SK-N-SH (cell line): ENCODE data around the gene PHC2. TPM values are rescaled to one million over a fixed set of nuclear protein-coding genes. Genes with fewer than 3 reads are reported as not detected.

Source experiments
- CTCF ChIA-PET: fragments of 300-600, 350-600 bp; formaldehyde crosslinking; extraction: SDS; loops from one replicate; lab custom pipeline; 2021; lab: Yijun Ruan, JAX
- POLR2A ChIA-PET: fragments of 350-600 bp; sonication (Branson Sonifier 250); formaldehyde crosslinking; extraction: SDS; loops from one replicate; lab custom pipeline; 2020; ENCODE audit warnings: antibody characterized with exemption, inconsistent platforms; lab: Yijun Ruan, JAX
- DNase-seq: peaks from one replicate; pipeline ENCODE4 v3.0.0; 2012
- H2AFZ ChIP-seq: fragments of 200-600 bp; sonication (generic); 2 replicates; pipeline ENCODE4 v1.8.1; 2016; ENCODE audit warnings: antibody characterized with exemption, mild to moderate bottlenecking, low read depth
- H3F3A ChIP-seq: fragments of 200-600 bp; sonication (generic); replicated peaks from 2 replicates; pipeline ENCODE3; 2016; ENCODE audit warnings: antibody characterized with exemption, mild to moderate bottlenecking; ENCODE audit not compliant: insufficient read depth
- H3K27ac ChIP-seq, 2 experiments: fragments of 200-500 bp in 1 of 2; fragments of 200-600 bp in 1 of 2; sonication (Bioruptor generic) in 1 of 2; sonication (generic), shearing (Covaris generic) in 1 of 2; 2 replicates each; pipeline versions ENCODE4 v1.5.1 to v1.6.1; 2014 to 2016; ENCODE audit warnings: low read depth in 2 of 2, inconsistent platforms in 1 of 2, low read length in 1 of 2, mild to moderate bottlenecking in 1 of 2, mixed read lengths in 1 of 2
- H3K27me3 ChIP-seq: fragments of 200-600 bp; sonication (generic), shearing (Covaris generic); 2 replicates; pipeline ENCODE4 v1.6.1; 2016; ENCODE audit warnings: mixed run types; ENCODE audit not compliant: insufficient read depth
- H3K36me3 ChIP-seq, 2 experiments: fragments of 200-500 bp in 1 of 2; fragments of 200-600 bp in 1 of 2; sonication (Bioruptor generic) in 1 of 2; sonication (generic) in 1 of 2; replicated peaks in 1 of 2; 2 replicates each; pipeline versions ENCODE3 to v1.5.1; 2014 to 2016; ENCODE audit warnings: low read length in 1 of 2, mild to moderate bottlenecking in 1 of 2; ENCODE audit not compliant: insufficient read depth in 2 of 2, control insufficient read depth in 1 of 2
- H3K4me1 ChIP-seq, 2 experiments: fragments of 200-500 bp in 1 of 2; fragments of 200-600 bp in 1 of 2; sonication (Bioruptor generic) in 1 of 2; sonication (generic), shearing (Covaris generic) in 1 of 2; 2 replicates each; pipeline versions ENCODE4 v1.5.1 to v1.6.1; 2014 to 2016; ENCODE audit warnings: low read depth in 1 of 2, low read length in 1 of 2, mixed run types in 1 of 2; ENCODE audit not compliant: insufficient read depth in 2 of 2, control insufficient read depth in 1 of 2
- H3K4me2 ChIP-seq: fragments of 200-600 bp; sonication (generic), shearing (Covaris generic); 2 replicates; pipeline ENCODE4 v1.6.1; 2017; ENCODE audit warnings: mixed run types
- H3K4me3 ChIP-seq, 2 experiments: fragments of 200-500 bp in 1 of 2; fragments of 200-600 bp in 1 of 2; sonication (Bioruptor generic) in 1 of 2; sonication (generic), shearing (Covaris generic) in 1 of 2; 2 replicates each; pipeline versions ENCODE4 v1.5.1 to v1.8.1; 2014 to 2016; ENCODE audit warnings: low read depth in 2 of 2, inconsistent platforms in 1 of 2, low read length in 1 of 2, mild to moderate bottlenecking in 1 of 2, mixed read lengths in 1 of 2, moderate library complexity in 1 of 2
- H3K79me2 ChIP-seq: fragments of 200-600 bp; sonication (generic); 2 replicates; pipeline ENCODE4 v1.8.1; 2017; ENCODE audit warnings: mild to moderate bottlenecking; ENCODE audit not compliant: insufficient read depth
- H3K9ac ChIP-seq: fragments of 200-600 bp; sonication (generic); 2 replicates; pipeline ENCODE4 v1.6.1; 2017; ENCODE audit warnings: mixed run types
- H3K9me2 ChIP-seq: fragments of 200-600 bp; sonication (generic); 2 replicates; pipeline ENCODE4 v1.6.1; 2017; ENCODE audit warnings: mixed run types
- H3K9me3 ChIP-seq: fragments of 200-600 bp; sonication (generic); 2 replicates; pipeline ENCODE4 v1.6.1; 2017; ENCODE audit warnings: mixed run types, mild to moderate bottlenecking, moderate library complexity
- H4K20me1 ChIP-seq: fragments of 200-600 bp; sonication (generic); 2 replicates; pipeline ENCODE4 v1.6.1; 2017; ENCODE audit warnings: mild to moderate bottlenecking, mixed run types; ENCODE audit not compliant: insufficient read depth
- ELF1 ChIP-seq: IDR thresholded peaks from 2 replicates; pipeline ENCODE4 v1.4.0; 2012
- FOSL2 ChIP-seq: IDR thresholded peaks from 2 replicates; pipeline ENCODE4 v1.4.0; 2012; ENCODE audit warnings: low read depth, mild to moderate bottlenecking, moderate library complexity, borderline replicate concordance
- FOXM1 ChIP-seq: IDR thresholded peaks from 2 replicates; pipeline ENCODE4 v1.4.0; 2012; ENCODE audit warnings: low read depth, mild to moderate bottlenecking
- GATA2 ChIP-seq: sonication (generic); formaldehyde crosslinking; IDR thresholded peaks from 2 replicates; pipeline ENCODE4 v1.5.0; 2020; ENCODE audit warnings: mild to moderate bottlenecking, missing genetic modification reagents
- JUND ChIP-seq: IDR thresholded peaks from 2 replicates; pipeline ENCODE4 v1.4.0; 2012
- MXI1 ChIP-seq: IDR thresholded peaks from 2 replicates; pipeline ENCODE4 v1.6.1; 2012; ENCODE audit warnings: mild to moderate bottlenecking, low read depth, low read length, improper control_type of control experiment
- NFIC ChIP-seq: IDR thresholded peaks from 2 replicates; pipeline ENCODE4 v1.4.0; 2012; ENCODE audit warnings: borderline replicate concordance
- RAD21 ChIP-seq: IDR thresholded peaks from 2 replicates; pipeline ENCODE4 v1.6.1; 2012; ENCODE audit warnings: mild to moderate bottlenecking, low read length
- RCOR1 ChIP-seq: fragments of 150-350 bp; IDR thresholded peaks from 2 replicates; pipeline ENCODE4 v1.6.1; 2017; ENCODE audit warnings: antibody characterized with exemption, low read length
- RXRA ChIP-seq: IDR thresholded peaks from 2 replicates; pipeline ENCODE4 v1.4.0; 2012; ENCODE audit warnings: low read depth, mild to moderate bottlenecking, borderline replicate concordance
- TCF12 ChIP-seq: IDR thresholded peaks from 2 replicates; pipeline ENCODE4 v1.4.0; 2012
- WGBS: methylation state at CpG from one replicate; pipeline ENCODE4 v1.1.6; 2017; ENCODE audit warnings: low lambda C conversion rate; 5-methylcytosine and 5-hydroxymethylcytosine counted together
- polyA plus RNA-seq, 3 experiments: library from polyadenylated mRNA; depleted of rRNA; stranded (reverse); fragments of >200 nt; gene quantifications; 2 replicates each; pipeline ENCODE4 v1.2.3, GENCODE V29; 2012
- TF ChIP-seq, protein P1 (sequence below): IDR thresholded peaks from 2 replicates; pipeline ENCODE4 v1.4.0; 2012; ENCODE audit warnings: low read depth, borderline replicate concordance
- TF ChIP-seq, protein P2 (sequence below): fragments of 200-600 bp; sonication (generic); IDR thresholded peaks from 2 replicates; pipeline ENCODE4 v1.6.1; 2017; ENCODE audit warnings: antibody characterized with exemption, mild to moderate bottlenecking, moderate library complexity
- TF ChIP-seq, protein P3 (sequence below): IDR thresholded peaks from 2 replicates; pipeline ENCODE4 v1.6.1; 2012; ENCODE audit warnings: mild to moderate bottlenecking, low read depth, low read length, moderate library complexity
- TF ChIP-seq, protein P4 (sequence below): IDR thresholded peaks from 2 replicates; pipeline ENCODE4; 2012
- TF ChIP-seq, protein P5 (sequence below): fragments of 150-350 bp; IDR thresholded peaks from 2 replicates; pipeline ENCODE4 v1.6.1; 2016; ENCODE audit warnings: mild to moderate bottlenecking, low read depth, low read length

PHC2 gene
- polyA plus RNA-seq, 1 of the 3 experiments (the other 2 are of a cell fraction), result 98.7 TPM

DNA sequence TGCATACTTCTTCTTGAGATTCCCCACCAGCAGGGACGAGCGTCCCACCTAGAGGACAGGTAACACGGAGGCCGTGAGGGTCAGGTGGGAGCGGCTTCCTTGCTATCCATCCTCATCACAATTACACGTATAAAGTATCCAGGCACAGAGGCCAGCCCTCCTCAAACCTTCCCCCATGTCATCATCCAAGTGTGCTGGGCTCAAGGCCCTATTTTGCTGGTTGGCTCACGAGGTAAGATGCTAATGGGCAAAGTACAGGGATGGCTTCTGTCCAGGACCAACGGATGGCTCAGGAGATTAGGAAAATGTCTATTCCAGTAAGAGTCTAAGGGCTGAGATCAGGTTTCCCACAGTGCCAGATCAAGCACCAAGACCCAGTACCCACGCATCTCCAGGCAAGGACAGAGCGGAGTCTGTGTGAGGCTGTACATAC is 98.5 kb downstream of the PHC2 start:
- no peak overlapping the region for H3K4me3 ChIP-seq
- H3K79me2 ChIP-seq, result peaks cover 90% of the 10 kb centered on the region
- H2AFZ ChIP-seq, result no peak overlapping the region
- WGBS, result 82% methylated on average over 9 of the region's 10 CpGs
- peaks cover 21 to 48% of the 10 kb centered on the region in 2 experiments; a peak in 3 of 4 replicates for H3K4me1 ChIP-seq
- no peak overlapping the region for H3K9ac ChIP-seq
- H3K27ac ChIP-seq, result peak overlapping the region in 1 of 2 experiments; percentile 27; a peak in 2 of 4 replicates
- peaks cover 100% of the 10 kb centered on the region for H4K20me1 ChIP-seq
- H3K9me3 ChIP-seq, result no peaks in the 10 kb centered on the region
- H3K4me2 ChIP-seq, result no peak overlapping the region
- no peaks in the 10 kb centered on the region for H3K9me2 ChIP-seq
- peaks cover 71 to 82% of the 10 kb centered on the region in 2 experiments for H3K36me3 ChIP-seq
- H3F3A ChIP-seq, result peaks cover 28% of the 10 kb centered on the region
- no peaks in the 10 kb centered on the region for H3K27me3 ChIP-seq
- DNase-seq, result no peak
- ChIA-PET POLR2A (no interaction called here), CTCF (no interaction called here)
- TF ChIP-seq RCOR1, result no peak
- TF ChIP-seq NFIC, result peak; percentile 22; the same call in 1 of the 2 replicates
- TF ChIP-seq, protein P1, sequence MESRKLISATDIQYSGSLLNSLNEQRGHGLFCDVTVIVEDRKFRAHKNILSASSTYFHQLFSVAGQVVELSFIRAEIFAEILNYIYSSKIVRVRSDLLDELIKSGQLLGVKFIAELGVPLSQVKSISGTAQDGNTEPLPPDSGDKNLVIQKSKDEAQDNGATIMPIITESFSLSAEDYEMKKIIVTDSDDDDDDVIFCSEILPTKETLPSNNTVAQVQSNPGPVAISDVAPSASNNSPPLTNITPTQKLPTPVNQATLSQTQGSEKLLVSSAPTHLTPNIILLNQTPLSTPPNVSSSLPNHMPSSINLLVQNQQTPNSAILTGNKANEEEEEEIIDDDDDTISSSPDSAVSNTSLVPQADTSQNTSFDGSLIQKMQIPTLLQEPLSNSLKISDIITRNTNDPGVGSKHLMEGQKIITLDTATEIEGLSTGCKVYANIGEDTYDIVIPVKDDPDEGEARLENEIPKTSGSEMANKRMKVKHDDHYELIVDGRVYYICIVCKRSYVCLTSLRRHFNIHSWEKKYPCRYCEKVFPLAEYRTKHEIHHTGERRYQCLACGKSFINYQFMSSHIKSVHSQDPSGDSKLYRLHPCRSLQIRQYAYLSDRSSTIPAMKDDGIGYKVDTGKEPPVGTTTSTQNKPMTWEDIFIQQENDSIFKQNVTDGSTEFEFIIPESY, result no peak

DNA sequence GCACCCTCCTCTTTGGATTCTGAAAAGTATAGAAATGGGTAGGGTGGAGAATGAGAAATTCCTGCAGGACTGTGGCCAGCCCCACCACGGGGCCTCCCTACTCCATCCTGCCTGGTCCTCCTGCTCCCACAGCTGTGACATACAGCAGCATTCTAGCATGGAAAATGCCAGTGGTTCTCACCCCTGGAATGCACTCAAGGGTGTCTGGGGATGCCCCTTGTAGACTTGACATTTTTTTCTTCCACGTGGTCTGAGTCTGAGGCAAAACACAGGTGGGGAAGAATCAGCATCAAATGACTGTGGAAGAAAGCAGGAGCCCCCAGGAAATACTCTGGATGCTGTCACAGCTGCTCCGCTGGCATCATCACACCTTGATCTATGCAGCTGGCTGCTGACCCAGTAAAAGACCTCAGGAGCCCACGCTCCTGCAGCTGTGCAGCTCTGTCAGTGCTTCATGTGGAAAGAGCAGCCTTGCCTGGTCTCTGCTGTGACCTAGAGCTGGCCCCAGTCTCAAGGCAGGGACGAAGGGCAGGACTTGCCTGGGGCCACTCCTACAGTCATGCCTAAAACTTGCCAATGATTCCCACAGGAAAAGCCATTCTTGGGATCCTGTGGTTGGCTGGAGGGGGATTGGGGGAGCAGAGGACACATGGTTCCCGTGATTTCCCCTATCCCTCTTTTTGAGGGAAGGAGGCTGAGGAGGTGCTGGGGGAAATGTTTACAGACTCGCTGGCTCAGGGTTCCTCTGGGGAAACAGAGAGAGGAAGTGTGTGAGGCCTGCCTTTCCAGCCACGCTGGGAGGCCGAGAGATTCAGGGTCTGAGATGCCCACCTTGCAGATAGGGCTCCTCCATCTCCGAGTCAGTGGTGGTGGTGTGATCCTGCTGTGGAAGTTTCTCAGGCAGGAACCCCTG is 99.2 kb downstream of the PHC2 start:
- 96% methylated on average over 8 of the region's 10 CpGs for WGBS
- ChIA-PET POLR2A (no interaction called here), CTCF (interaction anchor here (0.7 to 0.9 kb wide), 2 partner anchors 11 to 115 kb away, joined by 3 read pairs; partner anchors contain the start of gene A3GALT2)
- peaks cover 20 to 41% of the 10 kb centered on the region in 2 experiments; a peak in 3 of 4 replicates for H3K4me1 ChIP-seq
- H3F3A ChIP-seq, result peaks cover 28% of the 10 kb centered on the region
- H3K27me3 ChIP-seq, result no peaks in the 10 kb centered on the region
- H3K79me2 ChIP-seq, result peaks cover 89% of the 10 kb centered on the region
- H3K4me3 ChIP-seq, result no peak overlapping the region
- DNase-seq, result no peak
- peaks cover 78 to 85% of the 10 kb centered on the region in 2 experiments for H3K36me3 ChIP-seq
- no peaks in the 10 kb centered on the region for H3K9me3 ChIP-seq
- no peak overlapping the region for H2AFZ ChIP-seq
- H4K20me1 ChIP-seq, result peaks cover 100% of the 10 kb centered on the region
- H3K27ac ChIP-seq, result peak overlapping the region in 1 of 2 experiments; percentile 27; a peak in 2 of 4 replicates
- H3K4me2 ChIP-seq, result no peak overlapping the region
- H3K9ac ChIP-seq, result no peak overlapping the region
- no peaks in the 10 kb centered on the region for H3K9me2 ChIP-seq
- TF ChIP-seq TCF12 (no peak), FOSL2 (no peak), RCOR1 (no peak), RAD21 (no peak), GATA2 (CRISPR knock-in tag) (no peak), JUND (no peak), FOXM1 (no peak), RXRA (no peak), MXI1 (no peak), ELF1 (no peak)
- TF ChIP-seq, protein P2, sequence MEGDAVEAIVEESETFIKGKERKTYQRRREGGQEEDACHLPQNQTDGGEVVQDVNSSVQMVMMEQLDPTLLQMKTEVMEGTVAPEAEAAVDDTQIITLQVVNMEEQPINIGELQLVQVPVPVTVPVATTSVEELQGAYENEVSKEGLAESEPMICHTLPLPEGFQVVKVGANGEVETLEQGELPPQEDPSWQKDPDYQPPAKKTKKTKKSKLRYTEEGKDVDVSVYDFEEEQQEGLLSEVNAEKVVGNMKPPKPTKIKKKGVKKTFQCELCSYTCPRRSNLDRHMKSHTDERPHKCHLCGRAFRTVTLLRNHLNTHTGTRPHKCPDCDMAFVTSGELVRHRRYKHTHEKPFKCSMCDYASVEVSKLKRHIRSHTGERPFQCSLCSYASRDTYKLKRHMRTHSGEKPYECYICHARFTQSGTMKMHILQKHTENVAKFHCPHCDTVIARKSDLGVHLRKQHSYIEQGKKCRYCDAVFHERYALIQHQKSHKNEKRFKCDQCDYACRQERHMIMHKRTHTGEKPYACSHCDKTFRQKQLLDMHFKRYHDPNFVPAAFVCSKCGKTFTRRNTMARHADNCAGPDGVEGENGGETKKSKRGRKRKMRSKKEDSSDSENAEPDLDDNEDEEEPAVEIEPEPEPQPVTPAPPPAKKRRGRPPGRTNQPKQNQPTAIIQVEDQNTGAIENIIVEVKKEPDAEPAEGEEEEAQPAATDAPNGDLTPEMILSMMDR, result no peak
- TF ChIP-seq, protein P3, sequence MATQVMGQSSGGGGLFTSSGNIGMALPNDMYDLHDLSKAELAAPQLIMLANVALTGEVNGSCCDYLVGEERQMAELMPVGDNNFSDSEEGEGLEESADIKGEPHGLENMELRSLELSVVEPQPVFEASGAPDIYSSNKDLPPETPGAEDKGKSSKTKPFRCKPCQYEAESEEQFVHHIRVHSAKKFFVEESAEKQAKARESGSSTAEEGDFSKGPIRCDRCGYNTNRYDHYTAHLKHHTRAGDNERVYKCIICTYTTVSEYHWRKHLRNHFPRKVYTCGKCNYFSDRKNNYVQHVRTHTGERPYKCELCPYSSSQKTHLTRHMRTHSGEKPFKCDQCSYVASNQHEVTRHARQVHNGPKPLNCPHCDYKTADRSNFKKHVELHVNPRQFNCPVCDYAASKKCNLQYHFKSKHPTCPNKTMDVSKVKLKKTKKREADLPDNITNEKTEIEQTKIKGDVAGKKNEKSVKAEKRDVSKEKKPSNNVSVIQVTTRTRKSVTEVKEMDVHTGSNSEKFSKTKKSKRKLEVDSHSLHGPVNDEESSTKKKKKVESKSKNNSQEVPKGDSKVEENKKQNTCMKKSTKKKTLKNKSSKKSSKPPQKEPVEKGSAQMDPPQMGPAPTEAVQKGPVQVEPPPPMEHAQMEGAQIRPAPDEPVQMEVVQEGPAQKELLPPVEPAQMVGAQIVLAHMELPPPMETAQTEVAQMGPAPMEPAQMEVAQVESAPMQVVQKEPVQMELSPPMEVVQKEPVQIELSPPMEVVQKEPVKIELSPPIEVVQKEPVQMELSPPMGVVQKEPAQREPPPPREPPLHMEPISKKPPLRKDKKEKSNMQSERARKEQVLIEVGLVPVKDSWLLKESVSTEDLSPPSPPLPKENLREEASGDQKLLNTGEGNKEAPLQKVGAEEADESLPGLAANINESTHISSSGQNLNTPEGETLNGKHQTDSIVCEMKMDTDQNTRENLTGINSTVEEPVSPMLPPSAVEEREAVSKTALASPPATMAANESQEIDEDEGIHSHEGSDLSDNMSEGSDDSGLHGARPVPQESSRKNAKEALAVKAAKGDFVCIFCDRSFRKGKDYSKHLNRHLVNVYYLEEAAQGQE, result no peak
- TF ChIP-seq, protein P4, sequence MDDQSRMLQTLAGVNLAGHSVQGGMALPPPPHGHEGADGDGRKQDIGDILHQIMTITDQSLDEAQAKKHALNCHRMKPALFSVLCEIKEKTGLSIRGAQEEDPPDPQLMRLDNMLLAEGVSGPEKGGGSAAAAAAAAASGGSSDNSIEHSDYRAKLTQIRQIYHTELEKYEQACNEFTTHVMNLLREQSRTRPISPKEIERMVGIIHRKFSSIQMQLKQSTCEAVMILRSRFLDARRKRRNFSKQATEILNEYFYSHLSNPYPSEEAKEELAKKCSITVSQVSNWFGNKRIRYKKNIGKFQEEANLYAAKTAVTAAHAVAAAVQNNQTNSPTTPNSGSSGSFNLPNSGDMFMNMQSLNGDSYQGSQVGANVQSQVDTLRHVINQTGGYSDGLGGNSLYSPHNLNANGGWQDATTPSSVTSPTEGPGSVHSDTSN, result no peak
- TF ChIP-seq, protein P5, sequence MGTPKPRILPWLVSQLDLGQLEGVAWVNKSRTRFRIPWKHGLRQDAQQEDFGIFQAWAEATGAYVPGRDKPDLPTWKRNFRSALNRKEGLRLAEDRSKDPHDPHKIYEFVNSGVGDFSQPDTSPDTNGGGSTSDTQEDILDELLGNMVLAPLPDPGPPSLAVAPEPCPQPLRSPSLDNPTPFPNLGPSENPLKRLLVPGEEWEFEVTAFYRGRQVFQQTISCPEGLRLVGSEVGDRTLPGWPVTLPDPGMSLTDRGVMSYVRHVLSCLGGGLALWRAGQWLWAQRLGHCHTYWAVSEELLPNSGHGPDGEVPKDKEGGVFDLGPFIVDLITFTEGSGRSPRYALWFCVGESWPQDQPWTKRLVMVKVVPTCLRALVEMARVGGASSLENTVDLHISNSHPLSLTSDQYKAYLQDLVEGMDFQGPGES, result no peak
